NOMO-1 (cell line): Measurements from ENCODE around the gene UXS1.

Source experiments
- DNase-seq, 2 experiments: peaks; one replicate each; lab custom pipeline; 2025; ENCODE audit not compliant: unreplicated experiment in 2 of 2; lab: John Stamatoyannopoulos, UW

The UXS1 gene

GRCh38 chr2:106090916-106091618, 103.0 kb downstream of the UXS1 start:
- DNase-seq = no peak

- no peak for DNase-seq
Observed at GRCh38 chr2:106089611-106090010, 104.5 kb downstream of the UXS1 start.

- no peak for DNase-seq
Observed at GRCh38 chr2:106085181-106085940, 108.7 kb downstream of the UXS1 start.

DNA sequence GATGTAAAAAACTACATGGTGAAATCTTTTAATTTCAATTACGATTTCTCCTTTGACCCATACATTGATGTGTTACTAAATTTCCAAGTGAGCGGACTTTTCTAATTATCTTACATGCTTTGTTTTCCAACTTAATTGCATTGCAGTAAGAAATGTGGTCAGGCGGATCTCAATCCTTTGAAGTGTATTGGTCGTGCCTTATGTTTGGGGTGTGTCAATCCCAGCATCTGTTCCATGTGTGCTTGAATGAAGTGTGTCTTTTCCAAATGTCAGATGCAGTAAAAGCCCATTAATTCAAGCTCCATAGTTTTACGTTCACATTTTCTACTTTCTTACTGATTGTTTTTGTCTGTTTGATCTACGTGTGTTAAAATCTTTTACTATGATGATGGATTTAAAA, 113.1 kb downstream of the UXS1 start:
- DNase-seq = no peak

- no peak for DNase-seq
Observed at GRCh38 chr2:106078096-106078495, 116.0 kb downstream of the UXS1 start.

DNA sequence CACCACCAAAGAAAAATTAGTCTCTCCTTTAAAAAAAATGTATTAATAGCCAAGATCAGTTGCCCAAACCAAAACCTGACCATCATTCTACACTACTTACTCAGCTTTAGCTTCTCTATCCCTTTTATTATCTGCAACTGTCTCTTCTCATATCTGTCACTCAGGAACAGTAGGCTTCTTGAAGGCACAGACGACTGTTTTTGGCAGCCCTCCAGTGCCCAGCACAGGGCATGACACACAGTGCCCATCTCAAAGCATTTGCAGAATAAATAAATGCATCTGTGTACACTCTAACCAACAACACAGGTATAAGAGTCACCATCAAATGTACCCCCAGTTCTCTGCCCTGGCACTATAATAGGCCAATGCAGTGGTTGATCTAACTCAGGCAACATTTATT, 117.2 kb downstream of the UXS1 start:
- DNase-seq = no peak

- no peak for DNase-seq
Observed at GRCh38 chr2:106075048-106075447, 119.1 kb downstream of the UXS1 start.

- DNase-seq = no peak
Observed at GRCh38 chr2:106073678-106074406, 120.3 kb downstream of the UXS1 start.

GRCh38 chr2:106070181-106070580, 123.9 kb downstream of the UXS1 start:
- no peak for DNase-seq

DNA sequence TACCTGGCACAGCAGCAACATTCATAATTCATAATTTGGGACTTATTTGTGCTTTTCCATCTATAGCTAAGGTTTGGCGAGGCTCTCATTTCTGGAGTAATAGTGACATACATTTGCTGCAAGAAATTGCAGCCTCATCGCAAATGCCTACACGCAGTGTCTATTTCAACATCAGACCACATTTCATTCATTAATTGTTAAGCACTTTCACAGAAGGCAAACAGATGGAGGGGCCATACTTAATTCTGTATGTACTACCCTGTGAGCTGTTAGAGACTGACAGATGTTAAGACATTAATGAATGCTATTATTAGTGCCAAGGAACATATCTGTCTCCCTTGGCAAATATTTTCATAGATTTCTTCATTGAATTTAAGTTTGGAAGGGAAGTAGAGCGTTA, 125.7 kb downstream of the UXS1 start:
- peak; percentile 5 to 36 for DNase-seq

DNA sequence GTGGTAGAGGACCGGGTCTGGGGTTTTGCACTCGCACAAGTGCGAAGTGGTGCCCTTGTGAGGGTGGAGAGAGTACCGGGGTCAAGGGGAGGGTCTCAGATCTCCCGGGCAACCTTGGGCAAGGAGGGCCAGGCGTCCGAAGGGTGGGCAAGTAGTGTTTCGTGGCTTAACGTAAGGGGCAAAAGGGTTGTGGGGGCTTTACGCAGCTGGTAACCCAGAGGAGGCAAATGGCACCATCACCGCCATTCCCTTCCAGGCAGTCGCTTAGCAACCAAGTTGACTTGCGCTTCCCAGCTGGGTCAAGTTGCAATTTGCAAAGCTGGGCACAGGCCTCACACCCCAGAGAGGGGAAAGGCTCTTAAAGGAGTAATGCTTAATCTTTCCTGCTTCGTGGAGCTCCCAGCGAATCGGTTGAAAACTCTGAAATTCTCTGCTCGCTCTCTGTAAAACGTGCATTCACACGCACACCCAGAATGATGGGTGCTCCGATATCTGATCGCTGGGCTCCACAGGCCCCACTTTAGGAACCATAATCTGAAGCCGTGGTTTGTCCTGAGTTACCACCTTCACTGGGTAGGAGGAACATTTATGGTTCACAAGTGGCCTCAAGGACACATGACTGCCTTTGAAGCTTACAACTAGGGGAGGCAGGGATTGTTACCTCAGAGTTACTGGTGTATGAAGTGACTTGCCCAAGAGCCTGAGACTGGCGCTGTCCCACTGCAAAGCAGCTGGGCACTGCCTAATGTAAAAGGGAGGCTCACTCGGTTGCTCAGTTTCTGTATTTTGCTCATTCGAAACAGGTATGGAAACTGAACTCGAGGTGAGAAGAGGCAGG, 127.9 kb downstream of the UXS1 start:
- DNase-seq = no peak

DNA sequence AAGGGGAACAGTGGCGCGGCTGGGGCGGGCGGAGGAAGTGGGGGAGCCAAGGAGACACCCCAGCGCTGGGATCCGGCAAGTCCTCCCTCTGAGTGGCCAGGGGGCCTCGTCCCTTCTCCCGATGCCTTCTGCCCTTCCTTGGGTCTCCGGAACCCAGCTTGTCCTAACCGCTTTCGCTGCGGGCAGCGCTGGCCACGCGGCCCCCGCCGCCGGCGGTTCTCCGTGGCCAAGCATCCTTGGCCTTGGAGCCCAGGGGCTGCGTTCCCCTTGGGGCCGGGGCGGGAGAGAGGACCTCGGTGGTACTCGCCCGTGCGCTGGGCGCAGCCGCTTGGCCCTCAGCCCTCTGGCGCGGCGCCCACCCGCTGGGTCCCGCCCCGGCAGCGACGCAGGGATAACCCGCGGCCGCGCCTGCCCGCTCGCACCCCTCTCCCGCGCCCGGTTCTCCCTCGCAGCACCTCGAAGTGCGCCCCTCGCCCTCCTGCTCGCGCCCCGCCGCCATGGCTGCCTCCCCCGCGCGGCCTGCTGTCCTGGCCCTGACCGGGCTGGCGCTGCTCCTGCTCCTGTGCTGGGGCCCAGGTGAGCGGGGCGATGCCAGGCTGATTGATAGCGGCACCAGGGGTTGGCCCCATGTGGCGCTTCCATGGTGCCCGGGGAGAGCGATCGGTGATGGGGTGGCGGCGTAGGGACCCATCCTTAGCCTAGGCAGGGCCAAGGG, 128.7 kb downstream of the UXS1 start:
- DNase-seq = no peak

- DNase-seq = no peak
Observed at GRCh38 chr2:106063181-106063580, 130.9 kb downstream of the UXS1 start.

GRCh38 chr2:106062627-106063026, 131.5 kb downstream of the UXS1 start:
- no peak for DNase-seq

DNA sequence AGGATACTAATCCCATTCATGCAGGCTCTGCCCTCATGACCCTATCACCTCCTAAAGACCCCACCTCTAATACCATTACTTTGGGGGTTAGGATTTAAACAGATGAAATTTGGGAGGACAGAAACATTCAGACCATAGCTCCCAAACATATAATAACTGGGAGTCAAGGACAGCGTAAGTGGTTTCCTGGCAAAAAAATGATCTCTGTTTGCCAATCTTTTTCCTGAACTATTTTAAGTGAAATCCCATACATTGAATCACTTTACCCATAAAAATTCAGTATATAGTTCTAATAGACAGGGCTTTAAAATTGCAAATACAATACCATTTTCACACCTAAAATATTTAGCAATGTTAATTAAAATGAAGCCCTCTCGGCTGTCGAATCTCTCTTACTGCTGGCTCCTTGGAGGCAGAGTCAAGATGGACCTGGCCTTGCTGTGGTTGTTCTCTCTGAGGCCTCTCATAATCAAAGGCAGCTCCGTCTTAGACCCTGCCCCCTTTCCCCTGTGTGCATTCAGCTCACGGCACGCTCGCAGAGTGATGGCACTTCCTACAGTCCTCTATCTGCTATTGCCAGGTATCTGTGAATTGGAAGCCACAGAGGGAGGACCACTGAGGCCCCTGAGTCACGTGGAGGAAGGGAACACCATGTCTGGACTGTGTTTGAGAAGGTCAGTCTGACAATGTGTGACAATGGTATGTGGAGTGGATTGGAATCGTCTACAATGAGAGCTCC, 132.3 kb downstream of the UXS1 start:
- DNase-seq = no peak

DNA sequence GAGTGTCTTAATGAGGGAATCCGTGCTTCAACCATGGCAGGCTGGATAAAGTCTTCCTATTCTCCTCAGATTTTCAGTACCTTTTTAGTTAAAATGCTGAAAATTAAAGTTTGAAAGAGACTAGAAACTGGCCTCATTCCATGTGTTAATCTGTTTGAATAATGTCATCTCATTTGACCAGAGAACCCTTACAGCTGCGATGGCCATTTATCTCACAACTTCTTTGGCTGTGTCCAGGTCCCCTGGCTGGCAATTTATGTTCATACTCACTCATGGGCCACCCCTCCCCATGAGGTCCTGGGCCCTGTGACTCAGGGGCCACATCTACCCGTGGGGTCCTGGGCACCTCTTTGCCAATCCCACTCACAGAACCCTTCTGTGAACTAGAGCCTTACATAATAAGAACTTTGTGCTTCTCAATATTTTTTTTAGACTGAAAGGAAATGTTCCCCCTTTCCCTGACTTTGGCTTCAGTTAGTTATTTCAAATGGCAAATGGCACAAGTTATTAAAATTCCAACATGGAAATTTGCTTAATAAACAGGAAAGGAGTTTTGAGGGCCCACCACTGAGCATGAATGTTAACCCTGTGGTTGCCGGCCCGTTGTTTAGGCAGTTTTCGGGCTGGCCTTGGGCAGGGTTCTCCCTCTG, 134.6 kb downstream of the UXS1 start:
- DNase-seq = no peak

DNA sequence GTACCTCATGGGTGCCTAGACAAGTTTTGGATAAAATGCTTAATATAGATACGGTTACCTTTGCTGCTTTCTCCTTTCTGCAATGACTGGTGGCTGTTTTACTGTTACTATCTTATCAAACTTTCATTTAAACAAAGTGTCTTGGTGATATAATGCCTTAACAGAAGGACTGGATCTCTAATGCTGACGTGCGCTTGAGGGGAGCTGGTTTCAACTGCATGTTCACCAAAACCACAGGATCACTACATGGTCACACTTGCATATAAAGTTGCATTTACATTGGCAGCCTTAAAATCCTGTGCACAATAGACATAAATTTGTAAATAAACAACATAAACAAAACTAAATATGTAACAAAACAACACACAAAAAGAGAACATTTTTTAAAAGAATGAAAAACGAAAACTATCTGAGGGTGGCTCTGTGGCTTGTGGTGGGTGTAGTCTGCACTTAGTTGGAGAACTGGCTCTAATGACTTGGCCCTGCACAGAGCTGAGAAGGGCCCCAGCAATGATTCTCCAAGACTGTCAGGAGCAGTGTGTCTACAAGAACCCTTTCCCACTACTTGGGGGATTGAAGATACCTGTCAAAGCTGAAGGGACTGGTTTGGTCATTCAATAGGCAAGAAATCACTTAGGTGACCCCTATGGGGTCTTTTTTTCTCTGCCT, 135.5 kb downstream of the UXS1 start:
- no peak for DNase-seq

DNA sequence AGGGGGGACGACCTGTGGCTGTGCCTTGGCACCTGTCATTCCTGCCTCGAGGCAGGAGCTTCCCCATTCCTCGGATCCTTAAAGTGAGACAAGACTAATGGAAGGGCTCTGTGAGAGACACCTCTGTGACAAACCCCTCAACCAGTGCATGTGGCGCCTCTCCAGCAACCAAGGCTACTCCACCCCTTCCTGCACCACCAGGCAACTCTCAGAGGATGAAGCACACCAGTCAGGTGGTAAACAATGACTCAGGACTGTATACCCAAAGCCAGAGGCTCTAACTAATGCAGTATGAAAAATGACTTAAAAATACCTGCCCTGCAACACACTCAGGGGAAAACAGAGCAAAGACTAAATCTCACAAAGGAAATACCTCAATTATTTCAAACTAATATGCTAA, 136.9 kb downstream of the UXS1 start:
- no peak for DNase-seq
